GM18508 (cell line): Measurements from ENCODE around the gene UBR1.

ENCODE experiments used
- ATAC-seq: cut with Tn5 transposase; IDR thresholded peaks from one replicate; pipeline ENCODE4 v1.9.1; 2021; ENCODE audit warnings: moderate number of reproducible peaks; ENCODE audit not compliant: insufficient read depth, unreplicated experiment

The UBR1 gene

GRCh38 chr15:43111354-43111753 lies 5.5 kb upstream of the UBR1 start:
- ATAC-seq: no peak

DNA sequence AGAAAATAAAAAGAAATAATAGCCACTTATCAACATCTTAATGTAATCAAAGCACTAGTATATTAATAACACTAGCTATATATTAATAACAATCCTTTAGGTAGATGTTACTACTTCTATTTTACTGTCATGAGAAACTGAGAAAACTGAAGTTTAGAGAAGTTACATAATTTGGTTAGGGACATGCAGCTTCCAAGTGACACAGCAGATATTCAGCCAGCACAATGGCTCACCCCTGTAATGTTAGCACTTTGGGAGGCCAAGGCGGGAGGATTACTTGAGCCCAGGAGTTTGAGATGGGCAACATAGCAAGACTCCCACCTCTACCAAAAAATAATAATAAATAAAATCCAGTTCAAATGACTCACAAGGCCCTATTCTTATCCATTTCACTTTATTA lies 1.9 kb upstream of the UBR1 start:
- no peak for ATAC-seq

GRCh38 chr15:43106486-43106829 lies 620 bp upstream of the UBR1 start:
- ATAC-seq: no peak

DNA sequence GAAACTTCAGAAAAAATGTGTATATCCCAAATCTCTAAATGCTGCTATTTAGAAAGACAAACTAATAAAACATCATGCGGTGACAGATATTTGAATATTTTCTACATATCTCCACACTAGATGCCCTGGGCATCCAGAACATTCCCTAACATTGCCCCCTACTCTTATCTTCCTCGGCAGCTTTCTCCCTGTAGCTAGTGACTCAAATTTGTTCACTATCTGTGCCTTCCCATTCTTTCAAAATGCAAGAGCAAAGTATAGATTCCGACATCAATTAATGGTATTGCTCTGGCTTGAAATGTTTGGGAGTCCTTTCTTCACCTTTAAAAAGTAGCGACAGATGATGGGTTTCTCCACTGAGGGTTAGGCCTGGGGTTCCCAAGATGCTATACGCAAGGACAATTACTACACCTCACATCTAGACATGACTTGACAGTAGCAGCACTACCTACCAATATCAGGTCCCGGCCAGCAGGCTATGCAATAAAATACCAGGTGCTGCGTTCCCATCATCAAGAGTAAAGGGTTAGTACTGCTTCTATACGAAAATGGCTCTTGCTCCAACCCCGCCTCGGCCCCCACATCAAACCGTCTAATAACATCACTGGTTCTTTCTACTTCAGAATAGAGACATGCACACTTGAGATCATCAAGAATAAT lies 631 bp downstream of the UBR1 start:
- no peak for ATAC-seq

DNA sequence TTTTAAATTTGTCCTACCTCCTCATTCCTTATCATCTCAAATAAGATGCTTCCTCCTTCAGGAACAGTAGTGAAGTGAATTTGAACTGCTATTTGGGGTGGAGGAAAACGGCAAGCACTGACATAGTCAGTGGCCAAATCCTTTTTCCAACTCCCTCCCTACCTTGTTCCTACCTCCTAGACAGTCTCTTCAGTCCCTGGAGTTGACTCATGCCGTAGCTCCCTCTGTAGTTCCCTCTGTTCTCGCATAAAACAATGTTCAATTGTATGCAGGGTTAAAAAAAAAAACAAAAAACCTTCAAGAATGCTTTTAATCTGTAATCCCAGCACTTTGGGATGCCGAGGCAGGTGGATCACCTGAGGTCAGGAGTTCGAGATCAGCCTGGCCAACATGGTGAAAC lies 1.4 kb downstream of the UBR1 start:
- ATAC-seq: no peak

GRCh38 chr15:43103907-43104306 lies 1.9 kb downstream of the UBR1 start:
- no peak for ATAC-seq

- no peak for ATAC-seq
Measured at GRCh38 chr15:43102187-43102586, 3.7 kb downstream of the UBR1 start.

GRCh38 chr15:43100971-43101370 lies 4.9 kb downstream of the UBR1 start:
- ATAC-seq: no peak

DNA sequence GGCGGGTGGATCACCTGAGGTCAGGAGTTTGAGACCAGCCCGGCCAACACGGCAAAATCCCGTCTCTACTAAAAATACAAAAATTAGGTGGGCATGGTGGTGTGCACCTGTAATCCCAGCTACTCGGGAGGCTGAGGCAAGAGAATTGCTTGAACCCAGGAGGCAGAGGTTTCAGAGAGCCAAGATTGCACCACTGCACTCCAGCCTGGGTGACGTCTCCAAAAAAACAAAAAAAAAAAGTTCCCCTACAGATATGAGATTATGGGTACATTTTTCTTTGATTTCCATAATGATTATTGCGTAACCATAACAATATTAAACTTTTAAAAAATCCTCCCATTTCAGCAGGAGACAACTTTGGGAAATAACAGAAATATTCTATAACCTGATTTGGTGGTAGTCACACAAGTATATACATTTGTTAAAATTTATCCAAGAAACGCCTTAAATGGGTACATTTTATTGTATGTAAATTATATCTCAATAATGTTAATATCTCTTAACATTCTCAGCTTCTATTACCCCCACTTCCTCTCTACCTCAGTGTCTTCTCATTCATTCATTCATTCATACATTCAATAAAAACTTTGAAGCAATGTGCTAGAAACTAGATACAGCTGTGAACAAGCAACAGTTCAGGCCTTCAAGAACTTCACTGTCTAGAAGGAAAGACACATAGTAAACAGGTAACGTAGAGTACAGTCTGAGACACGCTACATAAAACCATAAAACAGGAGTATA lies 6.6 kb downstream of the UBR1 start:
- no peak for ATAC-seq

- no peak for ATAC-seq
Measured at GRCh38 chr15:43096411-43096810, 9.4 kb downstream of the UBR1 start.

- no peak for ATAC-seq
Measured at GRCh38 chr15:43095708-43096347, 10.0 kb downstream of the UBR1 start.

DNA sequence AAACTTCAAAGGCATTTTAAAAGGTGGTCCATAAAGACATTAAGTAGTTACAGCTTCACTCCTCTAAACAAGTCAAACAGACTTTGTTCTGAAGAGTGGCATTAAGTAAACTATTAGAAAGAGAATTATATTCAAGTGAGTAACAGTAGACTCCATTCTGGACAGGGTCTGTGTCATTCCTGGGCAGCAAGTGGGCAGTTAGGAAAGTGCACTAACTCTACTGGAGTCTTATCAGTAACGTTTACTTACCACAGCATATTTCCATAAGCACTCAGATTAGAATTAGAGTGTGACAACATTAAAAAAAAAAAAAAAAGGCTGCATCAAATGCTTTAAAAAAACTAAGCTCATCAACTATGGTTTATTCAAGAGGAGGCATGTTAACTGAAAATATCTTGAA lies 10.6 kb downstream of the UBR1 start:
- ATAC-seq: no peak

GRCh38 chr15:43094416-43095030 lies 11.3 kb downstream of the UBR1 start:
- no peak for ATAC-seq

DNA sequence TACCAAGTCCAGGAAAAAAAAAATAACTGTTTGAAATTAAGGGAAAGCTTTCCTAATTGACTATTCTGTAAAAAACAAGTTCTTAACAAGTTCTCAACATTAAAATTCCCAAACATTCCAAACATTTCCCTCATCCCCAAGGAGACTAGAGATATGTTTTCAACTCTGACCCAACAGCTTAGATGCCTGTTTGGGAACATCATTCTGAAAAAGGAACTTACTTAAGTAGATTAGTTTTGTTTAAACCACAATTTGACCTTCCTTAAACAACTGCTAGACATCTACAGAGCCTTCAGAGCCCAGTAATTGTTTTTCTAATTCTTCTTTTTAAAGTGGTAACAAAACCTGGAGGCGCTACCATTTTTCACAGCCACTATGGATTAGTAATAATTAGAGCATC lies 12.8 kb downstream of the UBR1 start:
- ATAC-seq: no peak

DNA sequence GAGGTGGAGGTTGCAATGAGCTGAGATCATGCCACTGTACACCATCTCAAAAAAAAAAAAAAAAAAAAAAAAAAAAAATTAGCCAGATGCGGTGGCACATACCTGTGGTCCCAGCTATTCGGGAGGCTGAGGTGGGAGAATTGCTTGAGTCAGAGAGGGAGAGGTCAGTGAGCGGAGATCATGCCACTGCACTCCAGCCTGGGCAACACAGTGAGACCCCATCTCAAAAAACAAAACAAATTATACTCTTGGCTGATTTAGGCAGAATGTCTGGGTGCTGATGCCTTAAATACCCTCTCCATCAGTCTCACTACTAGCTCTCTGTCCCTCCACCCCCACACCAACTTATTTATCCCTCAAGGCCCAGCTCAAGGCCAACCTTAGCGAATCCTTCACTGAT lies 14.0 kb downstream of the UBR1 start:
- ATAC-seq: no peak

- no peak for ATAC-seq
Measured at GRCh38 chr15:43086551-43086950, 19.3 kb downstream of the UBR1 start.

DNA sequence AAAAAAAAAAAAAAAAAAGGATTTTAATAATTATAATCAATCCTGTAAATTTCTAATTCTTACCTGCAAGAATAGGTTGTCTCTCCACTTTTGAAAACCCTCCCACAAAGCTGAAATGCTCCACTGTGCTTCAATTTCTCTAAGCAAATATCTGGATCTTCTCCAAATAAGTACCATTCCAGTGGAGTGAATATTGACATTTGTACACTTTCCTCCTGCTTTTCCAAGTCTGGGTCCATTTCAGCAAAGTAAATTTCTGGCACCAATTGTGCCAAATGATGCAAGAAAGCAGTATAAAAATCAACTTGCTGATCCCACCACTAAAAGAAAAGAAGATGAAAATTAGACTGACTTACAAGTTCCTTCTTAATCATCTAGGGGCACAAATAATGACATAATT lies 19.9 kb downstream of the UBR1 start:
- no peak for ATAC-seq

GRCh38 chr15:43082509-43082908 lies 23.3 kb downstream of the UBR1 start:
- no peak for ATAC-seq

- ATAC-seq: no peak
Measured at GRCh38 chr15:43081283-43081682, 24.6 kb downstream of the UBR1 start.

DNA sequence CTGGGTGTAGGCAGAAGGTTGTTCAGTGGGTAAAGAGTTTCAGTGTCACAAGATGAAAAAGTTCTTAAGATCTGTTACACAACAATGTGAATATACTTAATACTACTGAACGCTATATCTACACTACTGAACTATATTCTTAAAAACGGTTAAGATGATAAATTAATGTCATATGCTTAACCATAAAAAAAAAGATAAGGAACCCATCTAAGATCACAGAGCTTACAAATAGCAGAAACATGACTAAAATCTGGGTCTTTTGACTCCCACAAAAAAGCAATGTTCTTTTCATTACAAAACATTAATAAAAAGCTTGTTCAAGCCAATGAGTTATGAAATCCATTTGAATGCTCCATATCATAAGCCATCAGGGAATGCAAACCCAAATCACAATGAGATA lies 34.4 kb downstream of the UBR1 start:
- ATAC-seq: no peak

DNA sequence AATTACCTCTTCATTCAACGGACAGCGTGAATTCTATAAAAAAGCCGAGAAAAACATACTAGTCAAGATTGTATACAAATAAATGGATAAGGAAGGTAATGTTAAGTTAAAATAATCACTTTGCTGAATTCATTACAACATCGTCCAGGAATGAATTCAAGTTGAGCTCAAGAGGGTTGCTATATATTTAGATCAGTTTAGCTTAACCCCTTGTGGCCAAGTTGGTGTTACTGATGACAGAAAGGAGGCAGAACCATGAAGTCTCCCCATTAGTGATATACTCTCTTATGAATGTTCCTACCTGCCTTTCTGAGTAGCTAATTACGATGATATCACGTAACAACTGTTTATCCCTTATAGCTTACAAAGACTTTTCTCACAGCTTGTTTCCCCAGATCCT lies 34.9 kb downstream of the UBR1 start:
- ATAC-seq: no peak
